IMR-90 (cell line): ENCODE data around the gene PPP1R27. TPM values are rescaled to one million over a fixed set of nuclear protein-coding genes. Genes with fewer than 3 reads are reported as not detected.

Source experiments
- ATAC-seq: fragments of 200-7000 bp; cut with Tn5 transposase; 2 replicates; pipeline ENCODE4 v1.9.1; 2020; ENCODE audit warnings: low read depth, mild to moderate bottlenecking, moderate library complexity
- BruUV-seq: library from RNA; stranded (reverse); fragments of 400-500 nt; replicated peaks from 2 replicates; lab custom pipeline; 2021; lab: Mats Ljungman, UMichigan
- CTCF ChIA-PET: fragments of 300-600 bp; formaldehyde crosslinking; extraction: SDS; loops from one replicate; lab custom pipeline; 2021; ENCODE audit warnings: antibody characterized with exemption; lab: Yijun Ruan, JAX
- POLR2A ChIA-PET: fragments of 300-600 bp; sonication (Branson Sonifier 250); formaldehyde crosslinking; loops from one replicate; lab custom pipeline; 2022; ENCODE audit warnings: antibody characterized with exemption; ENCODE audit not compliant: unreplicated experiment; lab: Charles Lee
- DNase-seq: peaks from one replicate; pipeline ENCODE4 v3.0.0; 2013
- H2AFZ ChIP-seq: replicated peaks from 2 replicates; pipeline ENCODE3; 2013; ENCODE audit warnings: low read length, mild to moderate bottlenecking; ENCODE audit not compliant: poor library complexity
- H2AK5ac ChIP-seq: 2 replicates; pipeline ENCODE4 v1.6.1; 2013; ENCODE audit warnings: low read depth, low read length, inconsistent platforms
- H2AK9ac ChIP-seq: replicated peaks from 2 replicates; pipeline ENCODE3; 2013; ENCODE audit warnings: mild to moderate bottlenecking, low read depth, low read length, moderate library complexity; ENCODE audit not compliant: poor library complexity
- H2BK120ac ChIP-seq: 2 replicates; pipeline ENCODE4 v1.6.1; 2013; ENCODE audit warnings: low read depth, low read length, inconsistent platforms
- H2BK15ac ChIP-seq: 3 replicates; pipeline ENCODE4 v1.6.1; 2013; ENCODE audit warnings: low read depth, low read length, inconsistent platforms
- H2BK20ac ChIP-seq: 2 replicates; pipeline ENCODE4 v1.6.1; 2013; ENCODE audit warnings: low read depth, mild to moderate bottlenecking, inconsistent platforms, low read length, moderate library complexity
- H2BK5ac ChIP-seq: 2 replicates; pipeline ENCODE4 v1.6.1; 2013; ENCODE audit warnings: mild to moderate bottlenecking, low read depth, low read length, inconsistent platforms; ENCODE audit not compliant: poor library complexity, severe bottlenecking
- H3K14ac ChIP-seq: replicated peaks from 2 replicates; pipeline ENCODE4 v1.6.1; 2013; ENCODE audit warnings: low read depth, low read length, inconsistent platforms
- H3K18ac ChIP-seq: 2 replicates; pipeline ENCODE4 v1.6.1; 2013; ENCODE audit warnings: low read depth, low read length, control low read depth
- H3K23ac ChIP-seq: 2 replicates; pipeline ENCODE4 v1.6.1; 2013; ENCODE audit warnings: low read depth, low read length, inconsistent platforms
- H3K27ac ChIP-seq: 2 replicates; pipeline ENCODE4 v1.5.1; 2013; ENCODE audit warnings: mild to moderate bottlenecking, control low read depth, low read length; ENCODE audit not compliant: insufficient read depth
- H3K27me3 ChIP-seq: 2 replicates; pipeline ENCODE4 v1.6.1; 2013; ENCODE audit warnings: low read length; ENCODE audit not compliant: control insufficient read depth, insufficient read depth
- H3K36me3 ChIP-seq: 2 replicates; pipeline ENCODE4 v1.6.1; 2013; ENCODE audit warnings: low read length, mixed read lengths; ENCODE audit not compliant: control insufficient read depth, insufficient read depth
- H3K4ac ChIP-seq: 2 replicates; pipeline ENCODE4 v1.6.1; 2013; ENCODE audit warnings: low read depth, low read length, inconsistent platforms
- H3K4me1 ChIP-seq: 2 replicates; pipeline ENCODE4 v1.6.1; 2013; ENCODE audit warnings: low read length, mixed read lengths; ENCODE audit not compliant: control insufficient read depth, insufficient read depth
- H3K4me2 ChIP-seq: 2 replicates; pipeline ENCODE4 v1.6.1; 2013; ENCODE audit warnings: low read depth, mild to moderate bottlenecking, control low read depth, low read length, moderate library complexity
- H3K4me3 ChIP-seq: 2 replicates; pipeline ENCODE4 v1.5.1; 2013; ENCODE audit warnings: low read depth, mild to moderate bottlenecking, control low read depth, low read length, moderate library complexity; ENCODE audit not compliant: insufficient read depth
- H3K56ac ChIP-seq: 2 replicates; pipeline ENCODE4 v1.6.1; 2013; ENCODE audit warnings: low read length, inconsistent platforms; ENCODE audit not compliant: insufficient read depth; ENCODE audit errors: extremely low read depth
- H3K79me1 ChIP-seq, 2 experiments: 2 replicates each; pipeline ENCODE4 v1.6.1; 2013; ENCODE audit warnings: low read length in 2 of 2, inconsistent platforms in 1 of 2, low read depth in 1 of 2
- H3K9ac ChIP-seq: 2 replicates; pipeline ENCODE4 v1.6.1; 2013; ENCODE audit warnings: low read depth, low read length, control low read depth
- H3K9me1 ChIP-seq: 2 replicates; pipeline ENCODE4 v1.6.1; 2013; ENCODE audit warnings: low read length, inconsistent platforms; ENCODE audit not compliant: insufficient read depth
- H3K9me3 ChIP-seq: 2 replicates; pipeline ENCODE4 v1.6.1; 2013; ENCODE audit warnings: low read length; ENCODE audit not compliant: control insufficient read depth, insufficient read depth
- H4K20me1 ChIP-seq: 2 replicates; pipeline ENCODE4 v1.6.1; 2013; ENCODE audit warnings: low read length, inconsistent platforms; ENCODE audit not compliant: insufficient read depth
- H4K5ac ChIP-seq: 2 replicates; pipeline ENCODE4 v1.6.1; 2013; ENCODE audit warnings: mild to moderate bottlenecking, low read depth, low read length, control low read depth
- H4K8ac ChIP-seq, 2 experiments: 2 replicates each; pipeline ENCODE4 v1.6.1; 2013; ENCODE audit warnings: low read depth in 2 of 2, low read length in 2 of 2, control low read depth in 1 of 2, inconsistent platforms in 1 of 2
- H4K91ac ChIP-seq: 2 replicates; pipeline ENCODE4 v1.6.1; 2013; ENCODE audit warnings: low read depth, low read length, inconsistent platforms; ENCODE audit not compliant: insufficient read depth
- BHLHE40 ChIP-seq: fragments of 150-350 bp; IDR thresholded peaks from 2 replicates; pipeline ENCODE4 v1.6.1; 2016; ENCODE audit warnings: mild to moderate bottlenecking, low read depth, low read length
- CEBPB ChIP-seq: IDR thresholded peaks from 2 replicates; pipeline ENCODE4 v1.6.1; 2012; ENCODE audit warnings: low read depth, low read length, improper control_type of control experiment
- CHD1 ChIP-seq: IDR thresholded peaks from 2 replicates; pipeline ENCODE4 v1.6.1; 2012; ENCODE audit warnings: low read depth, low read length, improper control_type of control experiment
- CTCF ChIP-seq: conservative IDR thresholded peaks from 2 replicates; pipeline ENCODE4 v1.5.1; 2012; ENCODE audit warnings: mild to moderate bottlenecking, low read depth, low read length, improper control_type of control experiment
- ELK1 ChIP-seq: fragments of 150-350 bp; IDR thresholded peaks from 2 replicates; pipeline ENCODE4 v1.6.1; 2016; ENCODE audit warnings: low read depth, mild to moderate bottlenecking, low read length, moderate library complexity, borderline replicate concordance
- FOS ChIP-seq: fragments of 150-350 bp; IDR thresholded peaks from 2 replicates; pipeline ENCODE4 v1.6.1; 2016; ENCODE audit warnings: low read depth, low read length
- MAFK ChIP-seq: IDR thresholded peaks from 2 replicates; pipeline ENCODE4 v1.6.1; 2012; ENCODE audit warnings: low read depth, low read length, improper control_type of control experiment
- MAZ ChIP-seq: IDR thresholded peaks from 2 replicates; pipeline ENCODE4 v1.6.1; 2012; ENCODE audit warnings: low read depth, mild to moderate bottlenecking, low read length, improper control_type of control experiment, moderate library complexity, borderline replicate concordance
- MXI1 ChIP-seq: IDR thresholded peaks from 2 replicates; pipeline ENCODE4 v1.6.1; 2012; ENCODE audit warnings: low read depth, mild to moderate bottlenecking, low read length, moderate library complexity, borderline replicate concordance
- NFE2L2 ChIP-seq: fragments of 150-350 bp; IDR thresholded peaks from 2 replicates; pipeline ENCODE4 v1.6.1; 2016; ENCODE audit warnings: low read depth, mild to moderate bottlenecking, low read length
- POLR2A ChIP-seq: IDR thresholded peaks from 2 replicates; pipeline ENCODE4 v1.6.1; 2012; ENCODE audit warnings: mild to moderate bottlenecking, low read depth, low read length
- RAD21 ChIP-seq: IDR thresholded peaks from 2 replicates; pipeline ENCODE4 v1.6.1; 2012; ENCODE audit warnings: low read length, improper control_type of control experiment
- RCOR1 ChIP-seq: IDR thresholded peaks from 2 replicates; pipeline ENCODE4 v1.6.1; 2012; ENCODE audit warnings: mild to moderate bottlenecking, low read length, improper control_type of control experiment; ENCODE audit not compliant: insufficient replicate concordance
- RFX5 ChIP-seq: IDR thresholded peaks from 2 replicates; pipeline ENCODE4 v1.8.0; 2012; ENCODE audit warnings: low read depth, mild to moderate bottlenecking, low read length, moderate library complexity
- SMC3 ChIP-seq: fragments of 150-350 bp; IDR thresholded peaks from 2 replicates; pipeline ENCODE4 v1.6.1; 2016; ENCODE audit warnings: low read depth, mild to moderate bottlenecking, antibody characterized with exemption, low read length, moderate library complexity
- USF2 ChIP-seq: fragments of 150-350 bp; IDR thresholded peaks from 2 replicates; pipeline ENCODE4 v1.6.1; 2017; ENCODE audit warnings: mild to moderate bottlenecking, antibody characterized with exemption, low read length, low read depth
- WGBS, 2 experiments: methylation state at CpG; one replicate each; pipeline versions ENCODE4 v1.1.5 to v1.1.7; 2013; ENCODE audit warnings: missing lambda C conversion rate in 2 of 2; ENCODE audit not compliant: insufficient read length in 1 of 2; ENCODE audit errors: extremely low coverage in 2 of 2; 5-methylcytosine and 5-hydroxymethylcytosine counted together
- dilution Hi-C: fragments of 300-500 bp; cut with HindIII; formaldehyde crosslinking; loops from one replicate; pipeline ENCODE4 v1.14.3; 2018; ENCODE audit warnings: low sequenced_read_pairs; ENCODE audit not compliant: unreplicated experiment
- in situ Hi-C: fragments of 300-500 bp; cut with MboI; formaldehyde crosslinking; loops from 3 replicates; pipeline ENCODE4 v1.14.3; 2019; ENCODE audit warnings: low sequenced_read_pairs, inconsistent platforms, mixed read lengths
- intact Hi-C: fragments of 100-400 bp; cut with micrococcal nuclease; formaldehyde crosslinking; loops from 2 replicates; pipeline ENCODE4 v1.10.0; 2022
- polyA plus RNA-seq, 3 experiments: library from polyadenylated mRNA; depleted of rRNA; stranded (reverse); fragments of >200 nt; gene quantifications; 2 replicates each; pipeline ENCODE4 v1.2.3, GENCODE V29; 2012; ENCODE audit warnings: low replicate concordance in 1 of 3
- total RNA-seq: library from RNA; depleted of rRNA; stranded (reverse); fragments of >200 nt; gene quantifications from 2 replicates; pipeline ENCODE4 v1.2.3, GENCODE V29; 2012

PPP1R27 gene
- total and polyA plus RNA-seq, 2 of the 4 experiments (the other 2 are of a cell fraction), result 0.21 TPM; not detected in 1

- H3K79me1 ChIP-seq, result peaks cover 21 to 70% of the 10 kb centered on the region in 2 experiments
- peaks cover 22% of the 10 kb centered on the region for H3K9me1 ChIP-seq
- WGBS, 2 experiments, result no CpG with 5 or more reads among the region's 7 CpGs
- peaks cover 8% of the 10 kb centered on the region; the same call in 1 of the 2 replicates for H3K36me3 ChIP-seq
- H2AK9ac ChIP-seq, result no peak overlapping the region
- H3K4me1 ChIP-seq, result peaks cover 10% of the 10 kb centered on the region
- POLR2A ChIA-PET, result no interaction called here
- H2AK5ac ChIP-seq, result no peak overlapping the region
- CTCF ChIA-PET, result no interaction called here
- H3K9me3 ChIP-seq, result no peaks in the 10 kb centered on the region
- DNase-seq, result no peak
- TF ChIP-seq CEBPB (no peak), ELK1 (no peak), MXI1 (no peak), SMC3 (no peak), USF2 (no peak), CTCF (no peak), BHLHE40 (no peak), MAZ (no peak), CHD1 (no peak), NFE2L2 (no peak), RFX5 (no peak), RCOR1 (no peak), FOS (no peak), POLR2A (no peak), RAD21 (no peak), MAFK (no peak)
- no peak overlapping the region for H3K56ac ChIP-seq
- no peak overlapping the region for H4K5ac ChIP-seq
- dilution Hi-C loops (no loop called here), intact Hi-C loops (no loop called here), in situ Hi-C loops (no loop called here)
- H2BK5ac ChIP-seq, result no peak overlapping the region
- H3K18ac ChIP-seq, result no peak overlapping the region
- ATAC-seq, result no peak
- no peak overlapping the region for H3K27ac ChIP-seq
- H3K23ac ChIP-seq, result no peak overlapping the region
- H3K27me3 ChIP-seq, result no peaks in the 10 kb centered on the region
- no peak overlapping the region for H3K14ac ChIP-seq
- H3K4ac ChIP-seq, result no peak overlapping the region
- H4K20me1 ChIP-seq, result peaks cover 55% of the 10 kb centered on the region
- no peak overlapping the region for H2AFZ ChIP-seq
- H3K9ac ChIP-seq, result no peak overlapping the region
- no peak overlapping the region for H4K91ac ChIP-seq
- BruUV-seq, result no TSS peak
- no peak overlapping the region for H4K8ac ChIP-seq
- H2BK15ac ChIP-seq, result no peak overlapping the region
- no peak overlapping the region for H3K4me2 ChIP-seq
- H3K4me3 ChIP-seq, result no peak overlapping the region
- H2BK120ac ChIP-seq, result no peak overlapping the region
- no peak overlapping the region for H2BK20ac ChIP-seq
Measured at GRCh38 chr17:81828656-81829055, 6.2 kb downstream of the PPP1R27 start.
